DMS114 treated with DMSO at 0.1 percent for 48 hours (cell line): ENCODE measurements around the gene TOX2.

Experiments
- DNase-seq: peaks from one replicate; lab custom pipeline; 2025; ENCODE audit not compliant: unreplicated experiment; lab: John Stamatoyannopoulos, UW

Gene TOX2

DNA sequence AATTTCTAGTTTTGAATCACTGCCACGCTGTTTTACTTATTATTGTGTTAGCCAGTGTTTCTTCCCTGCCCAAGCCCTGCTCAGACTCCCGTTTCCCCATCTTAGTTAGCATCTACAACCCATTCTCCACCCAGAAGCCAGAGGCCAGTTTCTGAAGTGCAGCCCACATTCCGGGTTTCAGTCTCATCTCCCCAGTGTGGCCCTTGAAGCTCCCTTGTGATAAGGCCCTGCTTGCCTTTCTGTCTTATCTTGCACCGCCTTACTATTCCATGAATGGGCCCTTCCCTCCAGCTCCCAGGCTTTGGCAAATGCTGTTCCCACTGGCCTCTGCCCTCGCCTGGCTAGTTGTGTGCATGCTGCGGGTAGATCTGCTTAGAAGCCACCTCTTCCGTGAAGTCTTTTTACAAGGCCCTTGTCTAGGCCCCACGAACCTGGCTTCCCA, 41.1 kb downstream of the TOX2 start:
- no peak for DNase-seq

DNA sequence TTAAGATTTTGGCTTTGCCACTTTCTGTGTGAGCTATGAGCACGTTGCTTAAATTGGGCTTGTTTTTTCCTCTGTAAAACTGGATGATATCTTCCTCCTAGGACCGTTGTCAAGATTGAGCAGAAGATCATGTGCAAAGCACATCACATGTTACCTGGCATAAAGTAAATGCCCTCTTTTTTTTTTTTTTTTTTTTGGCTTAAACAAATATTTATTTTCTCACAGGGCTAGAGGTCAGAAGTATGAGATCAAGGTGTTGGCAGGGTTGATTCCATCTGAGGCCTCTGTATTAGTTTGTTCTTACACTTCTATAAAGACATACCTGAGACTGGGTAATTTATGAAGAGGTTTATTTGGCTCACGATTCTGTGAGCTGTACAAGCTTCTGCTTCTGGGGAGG, 42.7 kb downstream of the TOX2 start:
- DNase-seq: no peak

DNA sequence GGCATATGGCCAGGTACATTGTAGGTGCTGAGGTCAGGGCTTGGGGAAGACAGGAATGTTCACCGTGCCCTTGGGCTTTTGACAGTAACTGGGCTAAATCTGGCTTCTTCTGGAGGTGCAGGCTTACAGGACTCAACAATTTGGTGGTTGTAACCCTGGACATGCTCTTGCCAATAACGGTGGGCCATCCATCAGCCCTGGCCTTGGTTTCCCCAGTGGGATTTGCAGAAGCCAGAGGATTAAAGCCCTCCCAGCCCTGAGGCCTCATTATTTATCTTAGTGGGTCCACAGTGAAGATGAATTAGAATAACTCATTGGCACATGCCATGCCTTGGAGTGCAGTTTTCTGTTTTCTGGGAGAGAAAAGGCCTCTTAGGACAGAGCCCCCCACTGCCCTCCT, 44.0 kb downstream of the TOX2 start:
- DNase-seq: no peak

DNA sequence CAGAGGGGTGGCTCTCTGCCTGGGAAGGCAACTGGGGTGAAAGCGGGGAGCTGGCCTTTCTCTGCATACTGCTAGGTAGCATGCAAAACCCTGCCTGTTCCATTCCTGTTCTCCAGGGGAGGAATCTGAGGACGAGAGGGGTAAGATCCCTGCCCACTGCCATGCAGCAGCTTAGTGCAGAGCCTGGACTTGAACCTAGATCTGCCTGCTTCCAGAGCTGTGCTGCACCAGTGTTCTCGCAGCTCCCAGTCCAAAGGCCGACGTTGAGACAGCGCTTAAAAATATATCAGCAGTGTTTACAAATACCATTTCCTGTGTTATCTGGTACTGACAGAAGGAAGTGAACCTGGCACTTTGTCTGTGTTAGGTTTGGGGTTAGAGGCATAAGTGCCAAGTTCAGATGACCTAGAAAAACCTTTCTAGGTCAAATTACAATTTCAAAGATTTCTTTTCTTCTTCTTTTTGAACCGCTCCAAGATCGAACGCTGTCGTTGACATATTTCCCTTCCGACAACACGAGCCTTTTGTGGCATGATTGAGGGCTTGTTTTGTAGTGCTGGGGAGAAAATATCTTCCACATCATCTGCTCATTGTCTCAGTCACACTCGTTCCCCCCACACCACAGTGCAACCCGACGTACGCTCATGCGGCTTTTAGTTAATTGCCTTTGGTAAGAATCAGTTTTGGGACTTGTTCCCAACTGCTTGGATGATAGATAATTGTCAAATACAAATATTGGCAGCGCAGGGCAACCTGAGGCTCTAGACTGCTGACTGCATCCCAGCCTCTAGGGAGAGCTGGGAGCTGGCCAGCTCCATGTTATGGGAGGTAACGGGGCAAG, 44.6 kb downstream of the TOX2 start:
- no peak for DNase-seq

DNA sequence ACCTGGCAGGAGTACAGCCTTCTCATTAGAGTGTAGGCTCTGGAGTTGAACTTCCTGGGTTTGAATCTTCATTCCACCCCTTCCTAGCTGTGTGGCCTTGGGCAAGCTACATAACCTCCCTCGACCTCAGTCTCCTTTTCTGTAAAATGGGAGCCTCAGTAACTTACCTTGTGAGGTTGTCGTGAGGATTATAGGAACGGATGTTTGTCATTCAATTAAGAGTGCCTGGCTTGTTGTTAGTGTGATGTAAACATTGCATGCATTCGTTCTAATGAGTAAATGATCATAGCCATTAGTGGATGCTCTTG, 45.2 kb downstream of the TOX2 start:
- DNase-seq: no peak

DNA sequence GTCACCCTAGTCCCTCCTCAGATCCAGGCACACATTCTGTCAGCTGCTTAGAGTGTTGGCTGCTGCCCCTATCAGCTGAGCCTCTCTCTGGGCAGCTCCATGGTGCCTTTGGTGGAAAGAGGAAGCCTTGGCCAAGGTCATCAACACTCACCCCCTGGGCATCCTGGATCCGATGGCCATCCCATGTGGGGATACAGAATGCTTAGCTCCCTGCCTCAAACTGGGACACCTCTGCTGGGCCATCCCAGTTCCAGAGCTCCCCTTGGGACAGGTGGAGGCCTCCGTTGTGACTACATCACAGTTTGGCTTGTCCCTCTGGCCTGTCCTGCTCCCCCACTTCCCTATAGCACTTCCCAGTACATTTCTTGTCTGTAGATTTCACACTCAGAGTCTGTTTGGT, 45.6 kb downstream of the TOX2 start:
- no peak for DNase-seq

DNA sequence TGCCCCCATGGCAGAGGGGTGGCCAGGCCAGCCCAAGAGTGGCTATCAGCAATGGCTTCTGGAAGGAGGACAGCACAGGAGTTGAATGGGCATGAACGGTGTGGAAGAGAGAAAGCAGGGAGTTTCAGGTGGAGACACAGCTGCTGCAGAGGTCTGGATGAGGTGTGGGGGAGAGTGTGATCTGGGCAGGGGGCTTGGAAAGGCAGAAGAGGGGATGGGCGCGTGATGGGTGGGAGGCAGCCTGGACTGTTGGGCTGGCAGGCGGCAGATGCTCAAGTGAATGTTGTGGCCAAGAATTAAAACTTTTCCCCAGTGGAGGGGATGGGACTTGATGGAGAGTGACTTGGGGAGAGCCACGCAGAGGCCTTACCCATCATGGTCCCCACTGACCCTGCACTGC, 46.5 kb downstream of the TOX2 start:
- DNase-seq: no peak

DNA sequence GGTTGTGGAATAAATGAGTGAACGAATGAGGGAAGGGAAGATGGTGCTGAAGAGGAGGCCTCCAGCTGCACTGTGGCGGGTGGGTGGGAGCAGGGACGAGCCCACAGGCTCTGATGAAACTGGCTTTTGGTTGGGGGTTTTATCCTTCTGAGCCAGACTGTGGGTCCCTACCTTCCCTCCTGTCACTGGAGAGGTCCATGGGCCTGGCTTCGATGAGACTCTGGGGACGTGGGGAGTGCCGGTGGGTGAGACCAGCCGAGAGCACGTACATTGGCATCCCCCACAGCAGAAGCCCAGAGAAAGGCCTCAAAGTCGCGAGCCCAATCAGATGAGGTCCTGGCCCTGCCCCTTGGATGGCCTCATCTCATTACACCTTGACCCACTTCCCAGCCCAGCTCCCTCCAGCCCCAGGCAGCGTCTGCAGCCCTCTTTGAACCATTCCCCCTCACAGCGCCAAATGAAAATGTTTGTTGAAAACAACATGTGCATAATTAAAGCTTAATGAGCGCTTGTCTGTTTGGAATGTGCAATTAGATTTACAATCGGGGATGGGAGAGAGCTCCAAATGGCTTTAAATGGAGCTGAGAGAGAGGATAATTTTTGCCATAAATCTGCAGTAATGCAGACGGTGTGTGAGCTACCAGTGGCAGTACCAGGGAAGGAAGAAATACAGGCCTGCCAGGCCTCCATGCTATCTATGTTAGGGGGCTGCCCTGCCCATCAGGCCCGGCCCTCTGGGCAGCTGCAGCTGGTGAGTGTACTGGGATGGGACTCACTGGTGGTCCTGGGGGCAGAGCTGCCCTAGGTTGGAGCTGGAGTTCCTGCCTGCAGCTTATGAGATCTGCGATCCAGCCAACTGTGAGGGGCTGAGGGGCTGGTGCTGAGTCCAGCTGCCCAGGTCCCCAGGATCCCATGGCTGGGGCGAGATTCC, 47.2 kb downstream of the TOX2 start:
- no peak for DNase-seq

DNA sequence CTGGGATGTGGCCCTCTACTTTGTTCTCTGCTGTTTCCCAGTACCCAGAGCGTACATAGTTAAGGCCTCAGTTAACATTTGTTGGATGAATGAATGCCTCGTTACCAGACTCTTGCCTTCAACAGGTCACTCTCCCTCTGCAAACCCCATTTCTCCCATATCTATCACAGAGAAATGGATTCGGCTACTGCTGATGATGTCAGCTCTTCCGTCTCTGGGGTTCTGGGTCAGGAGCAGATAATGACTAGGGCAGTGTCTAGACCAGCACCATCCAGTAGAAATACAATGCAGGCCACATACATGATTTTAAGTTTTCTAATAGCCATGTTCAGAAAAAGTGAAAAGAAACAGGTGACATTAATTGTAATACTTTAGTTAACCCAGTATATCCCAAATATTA, 47.9 kb downstream of the TOX2 start:
- DNase-seq: no peak

DNA sequence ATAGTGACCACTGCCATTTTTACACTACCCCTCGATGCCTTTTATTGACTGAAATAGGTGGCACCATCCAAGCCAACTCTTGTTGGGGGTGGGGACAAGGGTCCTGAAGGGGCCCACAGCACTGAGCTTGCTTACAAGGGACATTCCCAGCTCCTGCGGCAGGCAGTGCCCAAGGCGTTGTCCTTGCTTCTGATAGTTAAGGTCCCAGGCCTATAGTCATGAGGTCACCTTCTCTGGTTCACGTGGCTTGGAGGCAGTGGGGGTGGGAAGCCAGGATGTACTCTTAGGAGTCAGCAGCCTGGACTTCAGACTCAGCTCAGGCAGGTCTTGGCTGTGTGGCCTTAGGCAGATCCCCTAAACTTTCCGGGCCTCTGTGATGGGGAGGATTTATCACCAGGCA, 48.6 kb downstream of the TOX2 start:
- no peak for DNase-seq

DNA sequence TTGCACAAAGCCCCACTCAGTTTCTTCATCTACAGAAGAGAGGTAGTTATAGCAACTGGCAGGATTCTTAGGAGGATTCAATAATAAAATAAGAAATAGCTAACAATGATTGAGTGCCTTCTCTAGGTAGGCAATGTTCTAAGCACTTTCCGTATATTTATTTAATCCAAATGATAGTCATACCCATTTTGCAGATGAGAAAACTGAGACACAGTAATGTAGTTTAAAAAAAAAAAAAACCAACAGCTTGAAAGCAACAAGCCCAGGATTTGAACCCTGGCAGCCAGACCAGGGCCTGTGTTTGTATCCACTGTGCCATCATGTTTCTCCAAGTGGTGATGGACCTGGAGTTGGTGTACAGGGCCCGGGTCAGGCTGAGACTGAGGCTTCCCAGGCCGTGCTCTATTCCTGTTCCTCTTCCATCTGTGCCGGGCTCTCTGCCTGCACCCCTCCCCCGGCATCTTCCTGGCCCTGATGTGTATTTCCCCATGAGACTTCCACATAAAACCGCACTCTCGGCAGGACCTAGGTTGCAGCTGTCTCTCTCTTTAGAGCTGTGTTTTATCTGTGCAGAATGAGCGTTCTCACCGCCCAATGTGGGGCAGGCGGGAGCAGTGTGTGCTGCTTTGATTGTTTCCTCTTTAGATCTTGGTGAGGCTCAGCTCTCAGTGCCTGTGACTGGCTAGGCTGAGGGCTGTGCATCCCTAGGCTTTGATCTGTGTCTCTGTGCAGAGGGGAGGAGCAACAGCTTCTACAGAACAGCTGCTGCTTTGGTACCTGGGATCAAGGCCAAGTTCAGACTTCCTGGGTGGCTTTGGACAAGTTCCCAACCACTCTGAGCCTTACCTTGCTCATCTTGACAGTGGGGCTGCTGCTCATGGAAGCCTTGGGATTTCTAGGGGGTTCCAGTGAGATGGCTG, 49.5 kb downstream of the TOX2 start:
- DNase-seq: no peak

DNA sequence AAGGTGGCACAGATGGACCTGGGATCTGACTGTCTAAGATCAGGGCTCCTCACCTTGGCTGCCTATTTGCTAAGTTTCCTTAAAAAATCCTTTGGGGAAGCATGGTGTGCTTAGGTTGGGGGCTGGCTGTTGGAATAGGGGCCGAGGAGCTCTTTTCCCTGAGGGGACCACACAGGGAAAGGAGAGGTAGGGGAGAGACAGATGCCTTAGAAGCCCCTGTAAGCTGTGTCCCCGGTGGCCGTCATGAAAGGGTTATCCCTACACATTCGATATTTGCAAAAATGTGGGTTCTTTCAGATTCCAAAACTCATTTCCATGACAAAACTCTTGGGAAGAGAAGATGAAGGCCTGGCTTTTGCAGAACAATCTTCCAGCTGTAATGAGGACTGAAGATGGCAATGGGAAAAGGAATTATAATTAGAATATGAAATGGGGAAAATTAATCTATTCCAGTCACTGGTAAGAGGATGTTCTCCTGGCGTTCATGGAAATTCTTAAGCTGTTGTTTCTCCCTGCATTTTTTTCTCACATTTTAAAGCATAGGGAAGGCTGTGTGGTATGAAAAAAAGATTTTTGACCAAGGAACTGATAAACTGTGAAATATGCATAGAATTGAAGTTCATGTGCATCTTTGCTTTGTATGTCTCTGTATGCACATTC, 53.8 kb downstream of the TOX2 start:
- DNase-seq: no peak

DNA sequence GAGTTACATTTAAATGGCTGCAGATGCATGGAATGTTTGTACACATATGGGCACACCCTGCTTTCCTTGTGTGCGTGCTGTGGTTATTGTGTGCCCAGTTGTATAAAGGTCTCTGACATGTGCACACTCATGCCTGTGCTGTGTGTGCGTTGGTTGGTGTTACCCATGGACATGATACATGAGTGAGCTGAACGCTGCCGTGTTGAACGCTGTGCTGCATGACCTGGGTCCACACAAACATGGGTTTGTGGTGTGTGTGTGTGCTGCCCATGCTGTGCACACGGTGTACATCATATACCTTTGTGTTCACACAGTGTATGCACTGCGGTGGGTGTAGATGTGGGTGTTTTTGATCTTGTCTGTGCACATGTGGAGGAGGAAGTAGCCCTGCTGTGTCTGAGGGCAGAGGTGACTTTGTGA, 54.4 kb downstream of the TOX2 start:
- DNase-seq: no peak

DNA sequence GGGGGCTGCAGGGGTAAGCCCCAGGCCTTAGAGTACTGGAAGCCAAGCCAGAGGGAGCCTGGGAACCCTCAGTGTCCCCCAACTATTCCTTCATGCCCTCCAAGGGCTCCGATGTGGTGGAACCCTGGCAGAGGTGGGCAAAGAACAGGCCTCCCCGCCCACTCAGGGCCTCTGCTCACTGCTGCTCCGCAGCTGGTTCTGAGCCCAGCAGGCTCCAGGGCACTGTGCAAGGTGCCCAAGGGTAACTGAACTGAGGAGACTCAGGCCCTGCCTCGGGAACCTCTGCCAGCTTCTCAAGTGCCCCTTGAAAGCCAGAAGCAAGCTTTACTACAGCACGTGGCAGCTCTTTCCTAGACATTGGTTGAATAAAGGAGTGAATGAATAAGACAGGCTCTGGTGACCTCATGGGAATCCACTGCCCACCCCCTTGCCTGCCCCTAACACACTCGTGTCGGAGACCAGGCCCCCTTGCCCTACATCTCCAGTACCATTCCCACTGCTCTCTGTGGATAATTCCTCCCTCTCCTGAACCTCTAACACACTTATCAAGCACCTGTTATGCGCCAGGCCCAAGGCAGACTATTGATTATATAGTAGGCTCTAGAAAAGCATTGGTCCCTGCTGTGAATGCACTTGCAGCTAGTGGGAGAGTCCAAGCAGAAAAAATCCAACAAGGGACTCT, 55.0 kb downstream of the TOX2 start:
- no peak for DNase-seq

DNA sequence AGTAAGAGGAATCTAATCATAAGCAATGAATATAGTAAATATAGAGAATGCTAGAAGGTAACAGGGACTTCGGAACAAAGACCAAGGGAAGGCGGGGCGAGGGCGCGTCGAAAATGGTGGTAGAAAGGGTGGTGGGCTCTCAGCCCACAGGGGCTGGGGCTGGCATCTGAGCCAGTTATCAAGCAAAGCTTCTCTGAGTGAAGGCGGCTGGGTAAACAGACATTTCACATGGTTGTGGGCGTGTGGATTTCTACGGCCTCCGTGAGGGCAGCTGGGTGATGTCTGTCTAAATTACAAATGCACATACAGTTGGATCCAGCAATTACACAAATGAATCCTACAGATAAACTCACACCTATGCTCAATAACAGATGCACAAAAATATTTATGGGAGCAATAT, 56.6 kb downstream of the TOX2 start:
- DNase-seq: no peak

DNA sequence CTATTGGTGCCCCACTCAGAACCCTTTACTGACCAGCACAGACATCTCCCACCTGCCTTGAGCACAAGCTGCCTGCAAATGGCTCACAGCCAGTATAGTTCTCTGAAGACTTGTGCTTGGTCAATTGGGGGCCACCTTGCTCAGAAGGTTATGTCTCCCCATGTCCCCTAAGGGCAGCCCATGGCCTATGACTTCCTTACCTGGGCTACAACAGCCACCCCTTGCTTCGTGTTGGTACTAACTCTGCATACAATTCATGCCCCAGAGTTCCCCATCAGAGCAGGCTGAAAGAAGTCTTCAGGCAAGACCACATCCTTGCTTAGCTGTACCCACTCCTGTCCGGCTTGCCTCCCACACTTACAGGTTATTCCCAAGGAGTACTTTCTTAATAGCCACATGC, 57.4 kb downstream of the TOX2 start:
- DNase-seq: no peak

DNA sequence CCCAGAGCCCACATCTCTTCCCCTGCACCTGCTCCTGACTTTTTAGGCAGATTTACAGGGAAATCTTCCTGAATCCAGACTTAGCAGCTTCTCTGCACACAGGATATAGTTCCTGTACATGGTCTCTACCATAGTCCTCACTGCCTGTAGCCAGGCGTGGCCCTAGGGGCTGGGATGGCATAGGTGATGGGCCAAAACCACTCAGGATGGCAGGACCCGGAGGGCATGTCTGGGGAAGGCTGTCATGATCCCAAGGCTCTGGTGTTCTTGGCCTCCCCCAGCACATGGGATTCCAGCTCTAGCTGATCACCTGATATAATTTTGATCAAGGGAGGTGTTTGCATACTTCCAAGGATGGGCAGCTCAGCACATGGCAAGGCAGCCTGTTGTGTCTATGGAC, 58.0 kb downstream of the TOX2 start:
- no peak for DNase-seq

DNA sequence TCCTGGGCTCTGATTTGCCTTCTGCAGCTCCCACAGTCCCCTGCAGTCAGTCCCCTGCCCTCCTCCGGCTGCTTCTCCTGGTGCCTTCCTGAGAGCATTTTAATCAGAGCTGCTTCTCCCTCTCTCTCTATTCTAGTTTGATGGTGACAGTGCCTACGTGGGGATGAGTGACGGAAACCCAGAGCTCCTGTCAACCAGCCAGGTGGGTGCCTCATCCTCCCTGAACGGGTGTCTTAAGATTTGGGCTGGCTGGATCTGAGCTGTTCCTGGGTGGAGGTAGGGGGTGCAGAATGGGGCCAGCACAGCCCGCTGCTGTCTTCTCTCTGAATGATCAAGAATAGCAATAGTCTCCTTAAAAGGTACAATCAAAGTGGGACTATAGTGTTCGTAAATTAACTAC, 58.6 kb downstream of the TOX2 start:
- DNase-seq: no peak

DNA sequence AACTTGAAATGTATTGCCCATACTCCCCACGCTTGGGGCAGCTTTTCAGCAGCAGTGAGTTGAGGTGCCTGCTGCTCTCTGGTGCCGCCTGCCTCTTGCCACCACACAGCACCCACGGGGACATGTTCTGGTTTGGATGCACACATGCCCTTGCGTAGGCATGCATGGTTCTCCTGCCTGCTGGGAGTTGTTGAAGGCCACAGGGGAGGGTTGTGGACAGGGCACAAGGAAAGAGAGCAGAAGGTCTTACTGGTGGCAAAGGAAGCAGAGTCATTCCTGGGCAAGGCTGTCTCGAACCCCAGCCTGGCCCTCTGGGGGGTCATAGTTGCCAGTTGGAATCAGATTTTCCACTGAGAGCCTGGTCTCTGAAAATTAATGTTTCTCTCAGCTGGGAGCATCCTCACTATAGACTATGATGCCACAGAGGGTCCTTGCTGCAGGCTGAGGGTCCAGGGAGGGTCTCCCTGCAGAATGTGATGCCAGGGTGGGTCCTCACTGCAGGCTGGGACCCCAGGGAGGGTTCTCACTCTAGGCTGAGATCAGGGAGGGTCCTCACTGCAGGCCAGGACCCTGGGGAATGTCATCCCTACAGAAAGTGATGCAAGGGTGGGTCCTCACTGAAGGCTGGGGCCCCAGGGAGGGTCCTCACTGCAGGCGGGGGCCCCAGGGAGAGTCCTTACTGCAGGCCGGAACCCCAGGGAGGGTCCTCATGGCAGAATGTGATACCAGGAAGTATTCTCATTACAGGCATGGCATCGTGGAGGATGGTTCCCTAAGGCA, 59.2 kb downstream of the TOX2 start:
- no peak for DNase-seq
